HEK293 (cell line): Measurements from ENCODE around the gene PRKCA.

ENCODE experiments used
- CTCF ChIA-PET: fragments of 350-600 bp; formaldehyde crosslinking; extraction: SDS; loops from one replicate; lab custom pipeline; 2021; ENCODE audit warnings: antibody characterized with exemption; lab: Yijun Ruan, JAX
- POLR2A ChIA-PET: fragments of 300-600 bp; formaldehyde crosslinking; extraction: SDS; loops from one replicate; lab custom pipeline; 2020; ENCODE audit warnings: antibody characterized with exemption, inconsistent platforms; lab: Yijun Ruan, JAX
- H3K27ac ChIP-seq: fragments of 200-500 bp; sonication (Bioruptor generic); 2 replicates; pipeline ENCODE4 v1.5.1; 2014; ENCODE audit warnings: low read depth, low read length, control low read depth, inconsistent platforms; ENCODE audit errors: extremely low read depth
- H3K36me3 ChIP-seq, 2 experiments: fragments of 200-500 bp in 1 of 2; sonication (Bioruptor generic) in 1 of 2; 1 replicate in 1 of 2; 2 replicates in 1 of 2; pipeline ENCODE4 v1.5.1; 2014 to 2017; ENCODE audit warnings: inconsistent platforms in 2 of 2, low read length in 2 of 2; ENCODE audit not compliant: control insufficient read depth in 2 of 2, insufficient read depth in 1 of 2
- H3K4me1 ChIP-seq: fragments of 200-500 bp; sonication (Bioruptor generic); 2 replicates; pipeline ENCODE4 v1.5.1; 2014; ENCODE audit warnings: mild to moderate bottlenecking, low read length, inconsistent platforms; ENCODE audit not compliant: control insufficient read depth, insufficient read depth
- H3K4me3 ChIP-seq: 2 replicates; pipeline ENCODE4 v1.5.1; 2011; ENCODE audit warnings: low read depth, mild to moderate bottlenecking, control low read depth, low read length, moderate library complexity
- H3K9me3 ChIP-seq: fragments of 200-500 bp; sonication (Bioruptor generic); 2 replicates; pipeline ENCODE4 v1.5.1; 2014; ENCODE audit warnings: low read depth, low read length, inconsistent platforms; ENCODE audit not compliant: control insufficient read depth, insufficient read depth
- BCL11A ChIP-seq: fragments of 450-650 bp; formaldehyde crosslinking; IDR thresholded peaks from 2 replicates; pipeline ENCODE4 v1.5.1; 2016; ENCODE audit warnings: low read depth, missing biosample characterization, missing genetic modification characterization
- EGR2 ChIP-seq: fragments of 450-650 bp; formaldehyde crosslinking; IDR thresholded peaks from 2 replicates; pipeline ENCODE4 v1.5.1; 2016; ENCODE audit warnings: low read depth, missing biosample characterization, missing genetic modification characterization
- GLI2 ChIP-seq: fragments of 450-650 bp; formaldehyde crosslinking; IDR thresholded peaks from 2 replicates; pipeline ENCODE4; 2017; ENCODE audit warnings: missing biosample characterization, missing genetic modification characterization, low read depth, borderline replicate concordance
- INSM2 ChIP-seq: fragments of 450-650 bp; formaldehyde crosslinking; IDR thresholded peaks from 2 replicates; pipeline ENCODE4 v1.5.1; 2016; ENCODE audit warnings: missing biosample characterization, missing genetic modification characterization
- KLF10 ChIP-seq: fragments of 450-650 bp; IDR thresholded peaks from 2 replicates; pipeline ENCODE4 v1.5.1; 2018; ENCODE audit warnings: missing biosample characterization, mild to moderate bottlenecking, missing genetic modification characterization
- REPIN1 ChIP-seq: fragments of 450-650 bp; formaldehyde crosslinking; IDR thresholded peaks from 2 replicates; pipeline ENCODE4 v1.5.1; 2017; ENCODE audit warnings: missing biosample characterization, missing genetic modification characterization, low read depth
- REST ChIP-seq: fragments of 450-650 bp; formaldehyde crosslinking; IDR thresholded peaks from 2 replicates; pipeline ENCODE4 v1.5.1; 2016; ENCODE audit warnings: missing biosample characterization, missing genetic modification characterization
- ZFP37 ChIP-seq: fragments of 450-650 bp; formaldehyde crosslinking; IDR thresholded peaks from 2 replicates; pipeline ENCODE4 v1.5.1; 2016; ENCODE audit warnings: missing biosample characterization, missing genetic modification characterization
- ZNF146 ChIP-seq: fragments of 450-650 bp; formaldehyde crosslinking; IDR thresholded peaks from 2 replicates; pipeline ENCODE4 v1.5.1; 2016; ENCODE audit warnings: missing biosample characterization, missing genetic modification characterization
- ZNF202 ChIP-seq: fragments of 450-650 bp; formaldehyde crosslinking; IDR thresholded peaks from 2 replicates; pipeline ENCODE4 v1.5.1; 2016; ENCODE audit warnings: missing biosample characterization, missing genetic modification characterization, borderline replicate concordance
- ZNF433 ChIP-seq: fragments of 450-650 bp; formaldehyde crosslinking; IDR thresholded peaks from 2 replicates; pipeline ENCODE4 v1.5.1; 2016; ENCODE audit warnings: missing biosample characterization, missing genetic modification characterization, low read depth
- ZNF473 ChIP-seq: fragments of 450-650 bp; formaldehyde crosslinking; IDR thresholded peaks from 2 replicates; pipeline ENCODE4 v1.5.1; 2017; ENCODE audit warnings: missing biosample characterization, missing genetic modification characterization
- ZNF510 ChIP-seq: fragments of 450-650 bp; formaldehyde crosslinking; IDR thresholded peaks from 2 replicates; pipeline ENCODE4 v1.5.1; 2018; ENCODE audit warnings: mild to moderate bottlenecking, missing genetic modification characterization, missing biosample characterization; ENCODE audit not compliant: insufficient replicate concordance
- ZNF544 ChIP-seq: fragments of 450-650 bp; formaldehyde crosslinking; IDR thresholded peaks from 2 replicates; pipeline ENCODE4 v1.5.0; 2017; ENCODE audit warnings: missing biosample characterization, missing genetic modification characterization
- ZNF585B ChIP-seq: fragments of 450-650 bp; formaldehyde crosslinking; IDR thresholded peaks from 2 replicates; pipeline ENCODE4 v1.5.1; 2016; ENCODE audit warnings: missing biosample characterization, missing genetic modification characterization
- ZNF677 ChIP-seq: fragments of 450-650 bp; IDR thresholded peaks from 2 replicates; pipeline ENCODE4 v1.5.0; 2018; ENCODE audit warnings: missing biosample characterization, mild to moderate bottlenecking, missing genetic modification characterization, moderate library complexity
- TF ChIP-seq, protein P1 (sequence below): fragments of 450-650 bp; formaldehyde crosslinking; IDR thresholded peaks from 2 replicates; pipeline ENCODE4 v1.5.1; 2016; ENCODE audit warnings: missing biosample characterization, missing genetic modification characterization
- TF ChIP-seq, protein P2 (sequence below): fragments of 450-650 bp; formaldehyde crosslinking; IDR thresholded peaks from 2 replicates; pipeline ENCODE4 v1.5.1; 2017; ENCODE audit warnings: missing biosample characterization, mild to moderate bottlenecking, missing genetic modification characterization, moderate library complexity
- TF ChIP-seq, protein P3 (sequence below): fragments of 450-650 bp; formaldehyde crosslinking; IDR thresholded peaks from 2 replicates; pipeline ENCODE4 v1.5.1; 2016; ENCODE audit warnings: missing biosample characterization, missing genetic modification characterization
- TF ChIP-seq, protein P4 (sequence below): fragments of 450-650 bp; formaldehyde crosslinking; IDR thresholded peaks from 2 replicates; pipeline ENCODE4 v1.5.1; 2016; ENCODE audit warnings: missing biosample characterization, missing genetic modification characterization
- TF ChIP-seq, protein P5 (sequence below): fragments of 450-650 bp; formaldehyde crosslinking; IDR thresholded peaks from 2 replicates; pipeline ENCODE4 v1.5.1; 2016; ENCODE audit warnings: missing biosample characterization, missing genetic modification characterization, low read depth

The PRKCA gene

GRCh38 chr17:66843627-66844026, 541.2 kb downstream of the PRKCA start:
- ChIA-PET CTCF (interaction anchor here (0.6 to 1.2 kb wide), 3 partner anchors 53 to 65 kb away, joined by 3 to 5 read pairs (median 4); no protein-coding TSS in a partner anchor), POLR2A (no interaction called here)
- Histone ChIP-seq H3K36me3 (no peaks in the 10 kb centered on the region), H3K4me3 (no peak overlapping the region), H3K4me1 (no peaks in the 10 kb centered on the region), H3K27ac (no peak overlapping the region), H3K9me3 (no peaks in the 10 kb centered on the region)
- TF ChIP-seq, protein P1, sequence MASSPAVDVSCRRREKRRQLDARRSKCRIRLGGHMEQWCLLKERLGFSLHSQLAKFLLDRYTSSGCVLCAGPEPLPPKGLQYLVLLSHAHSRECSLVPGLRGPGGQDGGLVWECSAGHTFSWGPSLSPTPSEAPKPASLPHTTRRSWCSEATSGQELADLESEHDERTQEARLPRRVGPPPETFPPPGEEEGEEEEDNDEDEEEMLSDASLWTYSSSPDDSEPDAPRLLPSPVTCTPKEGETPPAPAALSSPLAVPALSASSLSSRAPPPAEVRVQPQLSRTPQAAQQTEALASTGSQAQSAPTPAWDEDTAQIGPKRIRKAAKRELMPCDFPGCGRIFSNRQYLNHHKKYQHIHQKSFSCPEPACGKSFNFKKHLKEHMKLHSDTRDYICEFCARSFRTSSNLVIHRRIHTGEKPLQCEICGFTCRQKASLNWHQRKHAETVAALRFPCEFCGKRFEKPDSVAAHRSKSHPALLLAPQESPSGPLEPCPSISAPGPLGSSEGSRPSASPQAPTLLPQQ = no peak
- no peak for TF ChIP-seq ZNF544
- no peak for TF ChIP-seq REPIN1 (tag by site-specific recombination)
- TF ChIP-seq EGR2 (tag by site-specific recombination) = no peak
- TF ChIP-seq ZNF202 = no peak
- no peak for TF ChIP-seq KLF10
- TF ChIP-seq, protein P2, sequence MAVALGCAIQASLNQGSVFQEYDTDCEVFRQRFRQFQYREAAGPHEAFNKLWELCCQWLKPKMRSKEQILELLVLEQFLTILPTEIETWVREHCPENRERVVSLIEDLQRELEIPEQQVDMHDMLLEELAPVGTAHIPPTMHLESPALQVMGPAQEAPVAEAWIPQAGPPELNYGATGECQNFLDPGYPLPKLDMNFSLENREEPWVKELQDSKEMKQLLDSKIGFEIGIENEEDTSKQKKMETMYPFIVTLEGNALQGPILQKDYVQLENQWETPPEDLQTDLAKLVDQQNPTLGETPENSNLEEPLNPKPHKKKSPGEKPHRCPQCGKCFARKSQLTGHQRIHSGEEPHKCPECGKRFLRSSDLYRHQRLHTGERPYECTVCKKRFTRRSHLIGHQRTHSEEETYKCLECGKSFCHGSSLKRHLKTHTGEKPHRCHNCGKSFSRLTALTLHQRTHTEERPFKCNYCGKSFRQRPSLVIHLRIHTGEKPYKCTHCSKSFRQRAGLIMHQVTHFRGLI (tag by site-specific recombination) = no peak
- no peak for TF ChIP-seq ZNF473 (tag by site-specific recombination)
- no peak for TF ChIP-seq ZNF677 (tag by site-specific recombination)
- TF ChIP-seq ZNF433 = no peak
- no peak for TF ChIP-seq INSM2 (tag by site-specific recombination)
- TF ChIP-seq ZNF146 (tag by site-specific recombination) = no peak
- no peak for TF ChIP-seq ZNF585B (tag by site-specific recombination)
- TF ChIP-seq ZFP37 (tag by site-specific recombination) = no peak

GRCh38 chr17:66847704-66848103, 545.3 kb downstream of the PRKCA start:
- TF ChIP-seq ZNF510 = no peak
- no peak for TF ChIP-seq BCL11A (tag by site-specific recombination)
- TF ChIP-seq, protein P3, sequence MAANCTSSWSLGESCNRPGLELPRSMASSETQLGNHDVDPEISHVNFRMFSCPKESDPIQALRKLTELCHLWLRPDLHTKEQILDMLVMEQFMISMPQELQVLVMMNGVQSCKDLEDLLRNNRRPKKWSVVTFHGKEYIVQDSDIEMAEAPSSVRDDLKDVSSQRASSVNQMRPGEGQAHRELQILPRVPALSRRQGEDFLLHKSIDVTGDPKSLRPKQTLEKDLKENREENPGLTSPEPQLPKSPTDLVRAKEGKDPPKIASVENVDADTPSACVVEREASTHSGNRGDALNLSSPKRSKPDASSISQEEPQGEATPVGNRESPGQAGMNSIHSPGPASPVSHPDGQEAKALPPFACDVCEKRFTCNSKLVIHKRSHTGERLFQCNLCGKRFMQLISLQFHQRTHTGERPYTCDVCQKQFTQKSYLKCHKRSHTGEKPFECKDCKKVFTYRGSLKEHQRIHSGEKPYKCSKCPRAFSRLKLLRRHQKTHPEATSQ (tag by site-specific recombination) = no peak
- TF ChIP-seq, protein P4, sequence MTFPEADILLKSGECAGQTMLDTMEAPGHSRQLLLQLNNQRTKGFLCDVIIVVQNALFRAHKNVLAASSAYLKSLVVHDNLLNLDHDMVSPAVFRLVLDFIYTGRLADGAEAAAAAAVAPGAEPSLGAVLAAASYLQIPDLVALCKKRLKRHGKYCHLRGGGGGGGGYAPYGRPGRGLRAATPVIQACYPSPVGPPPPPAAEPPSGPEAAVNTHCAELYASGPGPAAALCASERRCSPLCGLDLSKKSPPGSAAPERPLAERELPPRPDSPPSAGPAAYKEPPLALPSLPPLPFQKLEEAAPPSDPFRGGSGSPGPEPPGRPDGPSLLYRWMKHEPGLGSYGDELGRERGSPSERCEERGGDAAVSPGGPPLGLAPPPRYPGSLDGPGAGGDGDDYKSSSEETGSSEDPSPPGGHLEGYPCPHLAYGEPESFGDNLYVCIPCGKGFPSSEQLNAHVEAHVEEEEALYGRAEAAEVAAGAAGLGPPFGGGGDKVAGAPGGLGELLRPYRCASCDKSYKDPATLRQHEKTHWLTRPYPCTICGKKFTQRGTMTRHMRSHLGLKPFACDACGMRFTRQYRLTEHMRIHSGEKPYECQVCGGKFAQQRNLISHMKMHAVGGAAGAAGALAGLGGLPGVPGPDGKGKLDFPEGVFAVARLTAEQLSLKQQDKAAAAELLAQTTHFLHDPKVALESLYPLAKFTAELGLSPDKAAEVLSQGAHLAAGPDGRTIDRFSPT (tag by site-specific recombination) = no peak
- no peak for TF ChIP-seq GLI2
- TF ChIP-seq, protein P5, sequence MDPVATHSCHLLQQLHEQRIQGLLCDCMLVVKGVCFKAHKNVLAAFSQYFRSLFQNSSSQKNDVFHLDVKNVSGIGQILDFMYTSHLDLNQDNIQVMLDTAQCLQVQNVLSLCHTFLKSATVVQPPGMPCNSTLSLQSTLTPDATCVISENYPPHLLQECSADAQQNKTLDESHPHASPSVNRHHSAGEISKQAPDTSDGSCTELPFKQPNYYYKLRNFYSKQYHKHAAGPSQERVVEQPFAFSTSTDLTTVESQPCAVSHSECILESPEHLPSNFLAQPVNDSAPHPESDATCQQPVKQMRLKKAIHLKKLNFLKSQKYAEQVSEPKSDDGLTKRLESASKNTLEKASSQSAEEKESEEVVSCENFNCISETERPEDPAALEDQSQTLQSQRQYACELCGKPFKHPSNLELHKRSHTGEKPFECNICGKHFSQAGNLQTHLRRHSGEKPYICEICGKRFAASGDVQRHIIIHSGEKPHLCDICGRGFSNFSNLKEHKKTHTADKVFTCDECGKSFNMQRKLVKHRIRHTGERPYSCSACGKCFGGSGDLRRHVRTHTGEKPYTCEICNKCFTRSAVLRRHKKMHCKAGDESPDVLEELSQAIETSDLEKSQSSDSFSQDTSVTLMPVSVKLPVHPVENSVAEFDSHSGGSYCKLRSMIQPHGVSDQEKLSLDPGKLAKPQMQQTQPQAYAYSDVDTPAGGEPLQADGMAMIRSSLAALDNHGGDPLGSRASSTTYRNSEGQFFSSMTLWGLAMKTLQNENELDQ (tag by site-specific recombination) = no peak
- TF ChIP-seq ZNF202 = no peak
- TF ChIP-seq REST (tag by site-specific recombination) = peak; percentile 80
- Histone ChIP-seq H3K27ac (no peak overlapping the region), H3K4me1 (no peaks in the 10 kb centered on the region), H3K36me3 (no peaks in the 10 kb centered on the region), H3K9me3 (no peaks in the 10 kb centered on the region), H3K4me3 (no peak overlapping the region)
- ChIA-PET POLR2A (no interaction called here), CTCF (interaction anchor here (0.5 kb wide), 1 partner anchor 593 kb away, joined by 3 read pairs; no protein-coding TSS in a partner anchor)
